HG02571 (cell line): ENCODE results near the gene SH3PXD2A.

ENCODE experiments used
- ATAC-seq: cut with Tn5 transposase; IDR thresholded peaks from one replicate; pipeline ENCODE4 v1.9.1; 2021; ENCODE audit warnings: mild to moderate bottlenecking, moderate library complexity; ENCODE audit not compliant: unreplicated experiment

SH3PXD2A gene

DNA sequence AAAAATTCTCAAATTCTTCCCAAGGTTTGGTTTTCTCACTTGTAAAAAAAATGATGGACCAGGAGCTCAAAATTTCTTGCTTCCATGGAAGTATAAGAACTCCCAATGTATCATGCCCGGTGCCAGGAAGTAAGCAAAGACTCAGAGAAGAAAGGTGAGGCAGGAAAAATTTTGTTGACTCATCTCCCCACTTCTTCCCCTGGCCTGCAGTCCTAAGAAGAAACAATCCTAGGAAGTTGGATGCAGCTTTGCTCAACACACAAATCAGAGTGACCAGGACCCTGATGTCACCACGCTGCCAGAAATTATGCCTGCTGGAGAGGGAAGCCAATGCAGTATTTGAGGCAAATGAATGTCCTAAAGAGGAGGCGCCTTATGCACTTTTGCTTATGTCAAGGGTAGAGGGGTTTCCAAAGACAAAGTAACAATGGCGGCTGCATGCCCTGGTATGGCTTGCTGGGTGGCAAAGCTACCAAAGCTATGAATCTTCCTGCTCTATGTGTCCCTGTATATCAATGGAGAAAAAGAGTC lies 198.2 kb downstream of the SH3PXD2A start:
- ATAC-seq = no peak

DNA sequence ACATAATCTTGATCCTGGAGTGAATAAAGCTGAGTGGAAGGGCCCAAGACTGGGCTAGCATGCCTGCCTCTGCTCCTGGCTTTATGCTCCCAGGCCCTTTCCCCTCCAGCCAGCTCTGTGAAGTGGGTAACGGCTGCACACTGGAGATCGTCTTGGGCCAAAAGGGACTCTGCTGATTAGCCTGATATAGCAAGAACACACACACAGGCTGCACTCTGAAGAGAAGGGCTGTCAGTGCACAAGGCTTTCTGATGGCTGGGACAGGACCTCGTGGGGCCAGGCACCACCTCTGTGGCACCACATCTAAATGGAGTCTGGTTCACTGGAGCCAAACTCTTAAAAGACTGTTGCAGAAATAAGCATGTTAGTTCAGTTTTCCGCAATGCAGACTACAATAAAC lies 200.5 kb downstream of the SH3PXD2A start:
- ATAC-seq = no peak

DNA sequence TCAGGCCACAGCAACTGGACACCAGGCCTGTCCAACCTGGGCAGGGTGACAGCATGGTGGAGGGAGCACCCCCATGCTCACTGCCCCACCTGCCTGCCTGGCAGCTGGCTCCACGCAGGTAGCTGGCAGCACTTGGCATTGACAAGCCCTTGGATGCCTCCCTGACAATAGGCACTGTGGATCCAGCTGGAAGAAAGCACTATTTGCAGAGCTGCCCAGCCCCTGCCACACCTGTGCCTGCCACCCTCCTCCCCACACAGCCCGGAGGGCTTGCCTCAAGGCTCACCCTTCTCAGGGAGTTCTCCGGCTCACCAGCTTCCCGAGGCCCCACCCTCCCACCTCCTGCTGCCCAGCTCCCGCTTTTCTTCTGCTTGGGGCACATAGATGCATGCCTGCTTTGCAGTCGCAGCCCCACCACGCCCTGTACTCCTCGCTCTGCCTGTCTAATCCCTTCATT lies 201.8 kb downstream of the SH3PXD2A start:
- ATAC-seq = no peak

DNA sequence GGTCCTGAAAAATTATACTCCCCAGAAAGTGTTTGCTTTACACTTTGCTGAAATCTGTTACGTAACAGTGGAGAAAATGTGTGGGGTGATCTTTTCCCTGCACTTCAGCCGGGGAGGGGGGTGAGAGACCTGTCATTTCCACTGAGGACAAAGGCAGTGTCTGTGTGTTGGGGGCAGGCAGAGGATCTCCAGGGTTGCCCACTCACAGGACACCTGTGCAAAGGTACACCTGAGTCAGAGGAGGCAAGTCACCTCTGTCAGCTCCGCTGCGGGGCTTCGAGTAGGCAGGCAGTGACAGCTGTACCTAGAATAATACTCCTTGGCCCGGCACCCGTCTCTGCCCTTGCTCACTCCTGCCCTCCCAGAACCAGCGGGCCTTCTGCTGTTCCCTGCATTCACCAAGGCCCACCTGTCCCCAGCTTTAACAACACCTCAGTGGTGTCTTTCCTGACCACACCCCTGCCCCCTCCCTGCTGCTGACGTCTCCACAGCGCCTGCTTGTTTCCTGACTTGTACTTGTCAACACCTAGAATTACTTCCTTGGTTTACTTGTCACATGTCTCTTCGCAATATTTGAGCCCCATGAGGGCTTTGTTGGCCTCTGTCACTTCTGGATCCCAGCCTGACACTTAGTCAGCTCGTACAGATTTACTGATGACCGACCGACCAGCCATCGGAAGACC lies 202.6 kb downstream of the SH3PXD2A start:
- no peak for ATAC-seq

DNA sequence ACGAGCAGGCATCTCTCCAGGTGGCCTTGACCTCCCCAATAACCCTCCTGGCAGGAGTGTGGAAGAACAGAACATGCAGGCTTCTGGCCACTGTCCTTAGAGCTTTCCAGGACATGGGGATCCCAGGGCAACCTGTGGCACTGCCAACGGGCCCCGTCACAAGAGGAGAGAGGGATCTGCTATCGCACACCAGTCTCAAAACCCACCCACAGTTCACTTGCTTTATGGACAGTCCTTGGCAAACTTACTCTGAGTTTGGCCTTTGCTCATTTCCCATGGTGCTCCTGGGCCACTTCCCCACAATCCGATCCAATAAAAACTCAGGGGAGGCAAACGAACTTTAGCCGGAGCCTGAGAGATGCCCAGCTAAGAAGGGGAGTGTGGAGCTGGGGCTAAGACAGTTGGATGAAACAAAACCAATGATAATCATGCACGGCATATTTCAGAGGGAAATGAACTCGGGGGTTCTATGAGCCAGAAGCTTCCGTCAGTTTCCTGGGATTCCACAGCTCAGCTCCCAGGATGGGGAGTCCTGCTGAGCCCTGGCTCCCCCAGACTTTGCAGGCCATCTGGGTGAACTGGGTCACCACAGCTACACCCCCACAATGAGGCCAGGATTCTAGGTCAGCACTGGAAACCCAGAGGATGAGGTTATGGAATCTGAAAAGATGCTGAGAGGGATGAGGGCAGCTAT lies 203.4 kb downstream of the SH3PXD2A start:
- ATAC-seq = no peak

DNA sequence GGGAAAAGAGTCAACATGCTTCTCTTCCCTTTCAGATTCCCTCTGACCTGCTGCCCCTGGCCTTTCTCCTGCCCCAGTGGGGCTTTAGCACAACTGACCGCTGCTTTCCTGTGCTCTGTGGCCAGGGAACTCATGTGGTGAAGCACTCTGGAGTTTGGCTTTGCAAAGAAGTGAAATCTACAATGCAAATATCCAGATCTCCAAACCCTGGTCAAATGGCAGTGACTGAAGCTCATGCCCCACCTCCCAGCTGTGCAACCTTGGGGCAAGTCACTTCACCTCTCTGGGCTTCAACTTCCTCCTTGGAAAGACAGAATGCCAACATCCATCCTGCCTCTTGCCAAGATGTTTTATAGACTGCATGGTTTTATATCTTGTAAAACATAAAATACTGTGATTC lies 204.0 kb downstream of the SH3PXD2A start:
- ATAC-seq = no peak

DNA sequence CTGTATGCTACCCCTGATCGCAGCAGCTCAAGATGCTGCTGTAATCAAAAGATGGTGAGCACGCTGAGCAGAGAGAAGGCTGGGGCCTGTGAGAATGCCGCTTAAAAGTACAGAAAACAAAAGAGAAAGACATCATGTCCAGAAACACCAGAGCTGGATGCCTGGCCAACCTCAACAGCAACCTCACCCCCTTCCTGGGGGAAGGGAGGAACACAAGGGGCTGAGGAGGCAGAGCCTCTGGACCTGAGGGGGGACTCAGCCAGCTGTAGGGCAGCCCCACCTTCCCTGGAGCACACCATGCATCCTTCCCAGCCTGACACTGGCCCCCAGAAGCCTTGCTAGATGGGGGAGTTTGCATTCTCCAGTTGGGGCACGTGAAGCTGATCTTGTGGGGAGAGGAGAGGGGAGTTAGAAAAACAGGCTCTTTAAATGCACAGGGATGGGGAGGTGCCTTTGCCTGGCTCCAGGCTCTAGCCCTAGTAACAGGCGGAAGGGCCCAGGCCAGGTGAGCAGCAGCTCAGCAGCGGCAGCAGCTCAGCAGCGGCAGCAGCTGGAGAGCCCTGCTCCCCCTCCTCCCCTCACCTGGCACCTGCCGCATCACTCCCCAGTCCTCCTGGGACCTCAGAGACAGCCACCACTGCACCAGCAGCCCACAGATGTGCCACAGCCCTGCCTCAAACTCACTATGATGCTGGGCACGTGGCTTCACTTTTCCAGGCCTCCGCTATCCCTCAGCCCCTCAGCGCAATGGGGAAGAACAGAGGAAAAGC lies 205.5 kb downstream of the SH3PXD2A start:
- ATAC-seq = no peak

DNA sequence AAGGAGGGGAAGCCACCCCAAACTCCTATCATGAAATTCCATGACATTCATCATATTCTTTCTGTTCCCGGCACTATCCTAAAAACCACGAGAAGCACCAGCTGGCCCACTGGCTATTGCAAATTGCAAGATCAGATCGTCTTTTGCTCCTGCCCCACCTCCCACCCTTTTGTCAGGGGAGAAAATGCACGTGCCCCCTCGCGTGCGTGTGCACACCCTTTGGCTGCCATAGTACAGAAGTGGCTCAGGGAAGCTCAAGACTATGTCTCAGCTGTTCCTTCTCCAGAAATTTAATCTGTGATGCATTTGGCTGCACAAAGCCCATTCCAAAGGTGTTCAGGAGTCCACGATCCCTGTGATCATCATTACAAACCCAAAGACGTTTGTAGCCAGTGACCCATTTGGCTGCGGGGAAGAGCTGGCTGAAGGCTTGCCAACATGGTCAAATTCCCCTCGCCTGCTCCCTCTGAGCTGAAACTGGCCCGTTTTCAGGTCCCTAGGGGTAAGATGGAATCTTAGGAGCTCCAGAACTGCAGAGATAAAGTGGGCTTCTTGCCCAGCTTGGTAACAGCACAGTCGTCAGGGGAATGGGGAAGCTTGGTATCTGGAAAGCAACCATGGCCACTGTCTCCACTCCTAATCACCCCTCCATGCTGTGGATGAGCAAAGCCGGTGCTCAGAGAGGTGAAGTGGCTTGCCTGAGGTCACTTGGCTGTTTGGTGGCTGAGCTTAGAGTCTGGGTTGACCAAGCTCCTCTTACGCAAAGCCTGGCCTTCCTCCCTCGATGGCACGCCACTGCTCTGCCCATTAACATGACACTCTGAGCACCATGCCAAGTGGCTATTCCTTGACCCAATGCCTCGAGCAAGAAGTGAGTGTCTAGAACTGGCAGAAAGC lies 206.5 kb downstream of the SH3PXD2A start:
- no peak for ATAC-seq

DNA sequence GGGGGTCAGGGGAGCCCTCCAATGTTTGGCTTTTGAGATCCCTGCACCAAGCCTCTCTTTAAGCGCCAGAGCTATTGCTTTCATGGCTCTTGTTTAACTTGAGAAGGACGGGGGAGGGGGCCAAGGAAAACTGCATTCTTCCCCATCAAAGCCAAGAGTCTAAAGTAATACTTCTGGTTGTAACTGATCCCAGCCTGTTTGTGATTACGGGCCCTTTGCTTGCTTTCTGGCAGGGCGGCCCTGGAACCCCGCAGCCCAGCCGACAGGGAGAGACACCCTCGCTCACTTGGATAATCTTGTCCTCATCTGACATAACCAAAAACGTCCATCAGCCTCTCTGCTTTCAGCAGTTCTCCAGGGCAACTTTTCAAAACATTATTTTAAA lies 207.1 kb downstream of the SH3PXD2A start:
- no peak for ATAC-seq

DNA sequence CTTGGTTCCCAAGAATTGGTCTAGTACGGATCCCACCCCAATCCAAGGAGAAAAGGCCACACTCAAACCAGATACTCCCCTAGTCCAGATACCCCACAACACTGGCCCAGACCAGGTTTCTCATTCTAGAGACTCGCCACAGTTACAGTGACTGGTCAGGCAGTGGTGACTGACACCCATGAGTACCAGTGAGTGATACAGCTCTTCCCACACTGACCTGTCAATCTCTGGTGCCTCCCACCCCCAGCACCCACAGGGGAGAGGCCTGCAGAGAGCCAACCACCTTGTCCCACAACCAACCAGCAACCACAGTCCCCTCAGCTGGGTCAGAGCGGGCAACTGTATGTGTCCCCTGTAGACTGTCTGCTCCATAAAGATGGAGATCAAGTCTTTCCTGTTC lies 209.1 kb downstream of the SH3PXD2A start:
- no peak for ATAC-seq

DNA sequence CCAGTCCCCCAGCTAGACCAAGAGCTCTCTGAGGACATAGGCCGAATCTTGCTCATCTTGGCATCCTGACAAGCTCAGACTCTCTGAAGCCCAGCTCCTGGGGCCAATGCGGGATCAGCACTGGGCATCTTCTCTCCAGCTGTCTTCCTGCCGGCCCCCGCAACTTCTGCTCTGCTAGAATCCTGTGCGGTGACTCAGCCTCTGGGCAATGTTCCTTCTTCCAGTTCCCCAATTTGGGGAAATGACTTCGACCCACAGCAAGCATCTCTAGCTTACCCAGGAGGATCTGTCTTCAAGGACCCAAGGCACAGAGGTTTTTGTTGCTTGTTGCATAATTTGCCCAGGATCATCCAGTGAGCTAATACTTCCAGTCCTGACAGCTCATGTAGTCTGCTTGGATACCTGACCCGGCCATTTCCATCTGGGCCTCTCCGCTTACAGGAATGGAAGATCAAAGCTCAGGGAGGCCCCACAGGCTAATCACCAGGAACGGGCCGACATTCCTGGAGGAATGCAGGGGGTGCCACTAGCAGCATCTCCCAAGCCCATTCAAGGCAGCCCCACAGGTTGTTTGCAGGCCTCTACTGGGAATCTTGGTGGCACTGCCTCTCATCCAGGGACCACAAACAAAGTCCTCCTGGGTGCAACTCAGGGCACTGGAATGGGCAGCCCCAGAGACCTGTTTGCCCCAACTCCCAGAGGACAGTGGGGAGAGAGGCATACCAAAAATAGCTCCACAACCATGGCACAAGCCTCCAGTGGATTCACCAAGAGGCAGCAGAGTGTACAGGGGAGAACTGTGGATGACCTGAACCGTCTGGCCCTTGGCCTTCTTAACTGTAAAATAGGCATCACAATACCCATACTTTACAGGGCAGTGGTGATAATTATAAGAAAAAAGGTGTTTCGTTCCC lies 210.0 kb downstream of the SH3PXD2A start:
- ATAC-seq = no peak

DNA sequence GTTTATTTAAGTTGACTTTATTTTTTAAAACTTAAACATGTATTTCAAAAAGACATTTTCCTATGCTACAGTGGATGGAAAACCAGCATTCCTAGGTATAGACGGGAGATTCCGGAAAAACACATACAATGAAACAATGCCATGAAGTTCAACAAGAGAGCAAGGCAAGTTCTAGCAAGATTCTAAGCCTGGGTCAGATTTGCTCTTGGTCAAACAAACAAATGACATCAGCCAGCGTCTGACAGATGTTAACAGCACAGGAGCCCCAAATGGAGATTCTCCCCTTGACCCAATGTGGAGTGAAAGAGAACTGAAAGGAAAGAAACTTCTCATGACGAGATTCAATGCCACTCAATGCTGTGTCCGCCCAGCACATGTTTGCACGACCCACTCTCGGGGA lies 212.0 kb downstream of the SH3PXD2A start:
- no peak for ATAC-seq

DNA sequence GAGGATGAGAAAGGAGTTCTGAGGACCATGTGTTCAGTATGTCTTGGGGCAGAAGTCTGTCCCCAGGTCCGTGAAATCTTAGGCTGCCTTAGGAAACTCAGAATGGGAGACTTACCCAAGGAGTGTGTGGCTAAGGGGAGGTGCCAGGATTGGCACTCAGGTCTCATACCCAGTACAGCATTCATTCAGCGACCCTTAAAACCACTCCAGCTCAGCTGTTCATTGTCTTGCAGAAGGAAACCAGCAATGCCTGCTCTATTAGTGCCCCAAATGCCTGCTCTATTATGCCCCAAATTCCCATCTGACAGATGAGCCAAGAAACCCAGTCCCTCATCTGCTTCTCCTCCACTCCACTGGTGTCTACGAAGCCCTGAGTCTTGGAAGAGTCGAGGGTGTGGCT lies 214.1 kb downstream of the SH3PXD2A start:
- ATAC-seq = no peak

DNA sequence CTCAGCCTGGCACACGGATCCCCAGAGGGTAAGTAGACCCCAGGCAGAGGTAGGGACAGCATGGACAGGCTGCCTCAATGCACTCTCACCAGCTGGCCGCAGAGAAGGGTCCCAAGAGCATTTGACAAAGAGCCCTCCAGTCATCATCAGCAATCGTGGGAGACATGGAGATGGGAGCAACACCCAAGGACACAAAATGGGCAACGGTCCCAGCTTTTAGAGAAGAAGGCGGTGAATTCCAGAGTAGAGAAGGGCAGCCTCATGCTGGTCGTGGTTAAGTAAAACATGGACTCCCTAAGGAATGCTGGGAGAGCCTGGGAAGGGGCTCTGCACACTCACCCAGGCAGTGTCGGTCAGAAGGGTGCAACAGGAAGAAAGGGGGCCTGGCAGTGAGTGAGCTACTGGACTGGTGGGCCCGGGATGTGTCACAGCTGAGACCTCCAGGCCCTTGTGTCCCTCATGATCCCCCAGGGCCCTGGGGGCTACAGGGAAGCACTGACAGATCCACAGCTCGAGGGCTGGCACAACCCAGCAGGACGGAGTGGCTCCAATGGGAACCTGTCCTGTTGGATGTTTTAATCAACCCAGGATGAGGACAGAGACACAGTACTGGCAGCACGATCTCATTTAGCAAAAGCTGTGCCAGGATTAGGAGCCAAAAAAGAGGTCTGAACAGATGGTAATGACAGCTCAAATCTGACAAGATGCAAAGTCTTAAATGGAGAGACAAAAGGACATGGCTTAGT lies 214.8 kb downstream of the SH3PXD2A start:
- ATAC-seq = no peak

DNA sequence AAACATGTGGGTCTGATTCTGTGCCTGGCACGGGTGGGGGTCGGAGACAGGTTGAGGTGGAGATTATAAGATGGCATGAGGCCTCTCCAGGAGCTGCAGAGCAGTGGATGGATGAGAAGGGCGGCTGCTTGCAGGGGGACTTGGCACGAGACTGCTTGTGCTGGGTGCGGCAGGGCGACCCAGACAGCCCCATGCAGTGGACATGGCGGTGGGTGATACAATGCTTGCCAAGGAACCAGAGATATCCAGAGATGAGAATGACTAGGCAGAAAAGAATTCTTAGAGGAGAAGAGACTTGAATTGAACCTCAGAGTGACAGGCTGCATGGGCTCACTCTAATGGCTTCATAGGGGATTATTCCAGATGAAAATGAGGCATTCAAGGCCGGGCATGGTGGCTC lies 216.4 kb downstream of the SH3PXD2A start:
- ATAC-seq = no peak

DNA sequence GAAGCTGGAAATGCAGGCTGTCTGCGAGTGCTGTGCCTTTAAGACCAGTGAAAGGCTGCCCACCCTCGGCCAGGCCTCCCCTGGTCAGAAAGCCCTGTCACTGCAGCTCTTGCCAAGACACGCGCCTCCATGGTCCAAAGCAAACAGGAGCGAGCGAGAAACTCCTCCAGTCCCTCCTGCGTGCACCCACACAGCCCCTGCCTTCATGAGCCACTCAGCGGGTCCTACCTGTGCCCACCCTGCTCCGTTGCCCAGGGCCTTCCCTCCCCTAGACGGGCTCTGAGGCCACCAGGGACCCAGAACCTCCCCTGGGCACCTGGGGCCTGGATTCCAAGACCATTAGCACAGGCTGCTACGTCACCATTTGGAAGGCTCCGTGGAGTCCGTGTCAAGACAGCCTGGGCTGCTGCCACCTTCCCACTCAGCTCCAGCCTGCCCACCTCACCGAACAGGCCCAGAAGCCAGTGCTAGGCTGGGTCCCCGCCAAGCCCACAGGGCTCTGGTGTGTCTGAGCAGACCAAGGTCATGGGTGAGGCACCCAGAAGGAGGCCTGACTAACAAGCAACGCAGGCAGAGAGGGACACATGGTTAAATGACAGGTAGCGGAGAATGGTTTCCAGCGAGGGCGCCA lies 217.3 kb downstream of the SH3PXD2A start:
- ATAC-seq = no peak

DNA sequence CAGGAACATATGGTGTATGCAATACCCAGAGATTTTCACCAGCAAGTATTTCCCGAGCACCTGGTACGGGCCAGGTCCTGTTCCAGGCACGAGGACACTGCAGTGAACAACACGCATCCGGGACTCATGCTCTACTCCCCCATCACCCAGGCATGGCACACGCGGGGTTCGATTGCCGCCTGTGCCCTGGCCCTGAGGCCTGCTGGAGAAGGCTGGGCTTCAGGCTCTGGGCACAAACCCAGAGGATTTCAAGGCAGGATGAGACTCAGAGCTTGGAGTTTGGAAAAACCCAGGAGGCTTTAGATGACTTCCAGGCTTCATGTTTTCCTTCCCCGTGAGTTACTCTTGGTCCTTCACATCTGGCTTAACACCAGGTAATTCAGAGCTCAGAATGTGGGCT lies 218.4 kb downstream of the SH3PXD2A start:
- ATAC-seq = no peak

DNA sequence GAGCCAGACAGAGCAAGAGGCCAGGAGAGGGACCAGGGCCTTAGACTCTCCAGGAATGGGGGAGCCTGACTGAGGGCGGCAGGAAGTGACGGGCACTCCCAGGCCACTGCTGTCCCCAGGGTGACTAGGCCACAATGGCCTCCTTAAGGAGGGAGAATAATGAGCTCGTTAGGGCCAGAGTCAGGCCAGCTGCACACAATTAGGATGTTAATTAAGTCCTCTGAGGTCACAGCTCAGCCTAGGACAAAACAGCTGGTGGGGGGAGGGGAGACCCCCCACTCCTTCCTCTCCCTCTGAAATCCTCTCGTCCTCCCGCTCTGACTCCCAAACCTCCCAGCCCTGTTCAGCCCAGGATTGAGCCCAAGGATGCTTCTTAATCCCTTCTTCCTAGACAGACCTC lies 218.9 kb downstream of the SH3PXD2A start:
- ATAC-seq = no peak

DNA sequence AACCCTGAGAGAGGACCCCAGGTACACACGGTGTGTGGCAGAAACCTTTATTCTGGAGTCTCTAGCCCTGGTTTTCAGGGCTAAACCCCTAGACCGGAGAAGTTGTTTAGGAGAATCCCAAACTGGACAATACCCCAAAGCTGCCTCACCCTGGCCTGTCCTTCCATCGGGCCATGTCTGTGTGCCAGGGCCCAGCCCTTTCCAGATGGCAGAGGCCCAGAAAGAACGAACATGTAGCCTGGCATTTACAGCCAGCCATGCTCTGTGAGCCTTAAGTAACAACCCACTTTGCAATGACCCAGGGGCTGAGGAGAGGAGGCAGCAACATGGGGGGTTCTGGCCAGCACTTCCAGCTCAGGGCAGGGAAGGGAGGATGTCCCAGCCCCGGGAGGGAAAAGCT lies 219.8 kb downstream of the SH3PXD2A start:
- ATAC-seq = no peak
